ENCODE data around the gene TRDN. TPM values are rescaled to one million over a fixed set of nuclear protein-coding genes. Genes with fewer than 3 reads are reported as not detected.

The TRDN gene
- total and polyA plus RNA-seq, 4 donors: 0.04 to 0.11 (median 0.05) TPM; not detected in 1

DNA sequence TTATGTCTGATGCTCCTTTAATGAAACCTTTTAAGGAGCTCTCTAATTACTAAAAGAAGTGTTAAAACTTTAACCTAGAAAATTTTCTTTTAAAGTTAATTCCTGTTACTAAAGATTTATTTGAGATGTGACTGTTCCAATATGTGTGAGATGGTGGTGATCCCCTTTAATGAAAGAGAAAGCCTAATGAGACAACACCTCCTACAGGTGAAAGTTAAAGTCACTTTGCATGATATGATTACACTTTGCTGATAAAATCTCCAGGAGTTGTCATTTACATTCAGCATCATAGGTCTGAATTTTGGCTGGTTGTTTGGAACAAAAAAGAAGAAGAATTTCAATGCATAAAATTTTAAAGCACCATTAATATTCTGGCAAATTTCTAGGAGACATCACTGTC, 307.4 kb downstream of the TRDN start:
- Histone ChIP-seq H3K27ac (ENCODE audit: low read depth in 1 of 2, low read length in 1 of 2) (no peak overlapping the region), H3K4me3 (no peak overlapping the region), H3K9me3 (ENCODE audit: control insufficient read depth in 4 of 4, insufficient read depth in 3 of 4, low read length in 3 of 4) (no peaks in the 10 kb centered on the region), H3K27me3 (ENCODE audit: control insufficient read depth in 3 of 3, insufficient read depth in 3 of 3, low read length in 2 of 3) (no peaks in the 10 kb centered on the region), H3K4me1 (ENCODE audit: control insufficient read depth in 5 of 5, insufficient read depth in 5 of 5, low read length in 5 of 5) (no peaks in the 10 kb centered on the region), H3K9ac (ENCODE audit: insufficient read depth in 1 of 2, low read length in 2 of 2) (no peak overlapping the region), H3K36me3 (ENCODE audit: control insufficient read depth in 4 of 4, insufficient read depth in 4 of 4, low read length in 4 of 4) (no peaks in the 10 kb centered on the region)
- ATAC-seq (ENCODE audit: insufficient read depth, low FRiP score): no peak
- no peak for DNase-seq
- TF ChIP-seq, protein P1, sequence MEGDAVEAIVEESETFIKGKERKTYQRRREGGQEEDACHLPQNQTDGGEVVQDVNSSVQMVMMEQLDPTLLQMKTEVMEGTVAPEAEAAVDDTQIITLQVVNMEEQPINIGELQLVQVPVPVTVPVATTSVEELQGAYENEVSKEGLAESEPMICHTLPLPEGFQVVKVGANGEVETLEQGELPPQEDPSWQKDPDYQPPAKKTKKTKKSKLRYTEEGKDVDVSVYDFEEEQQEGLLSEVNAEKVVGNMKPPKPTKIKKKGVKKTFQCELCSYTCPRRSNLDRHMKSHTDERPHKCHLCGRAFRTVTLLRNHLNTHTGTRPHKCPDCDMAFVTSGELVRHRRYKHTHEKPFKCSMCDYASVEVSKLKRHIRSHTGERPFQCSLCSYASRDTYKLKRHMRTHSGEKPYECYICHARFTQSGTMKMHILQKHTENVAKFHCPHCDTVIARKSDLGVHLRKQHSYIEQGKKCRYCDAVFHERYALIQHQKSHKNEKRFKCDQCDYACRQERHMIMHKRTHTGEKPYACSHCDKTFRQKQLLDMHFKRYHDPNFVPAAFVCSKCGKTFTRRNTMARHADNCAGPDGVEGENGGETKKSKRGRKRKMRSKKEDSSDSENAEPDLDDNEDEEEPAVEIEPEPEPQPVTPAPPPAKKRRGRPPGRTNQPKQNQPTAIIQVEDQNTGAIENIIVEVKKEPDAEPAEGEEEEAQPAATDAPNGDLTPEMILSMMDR (IDR thresholded peaks at IDR 0.05; ENCODE audit: control extremely low read depth, extremely low read depth): no peak

DNA sequence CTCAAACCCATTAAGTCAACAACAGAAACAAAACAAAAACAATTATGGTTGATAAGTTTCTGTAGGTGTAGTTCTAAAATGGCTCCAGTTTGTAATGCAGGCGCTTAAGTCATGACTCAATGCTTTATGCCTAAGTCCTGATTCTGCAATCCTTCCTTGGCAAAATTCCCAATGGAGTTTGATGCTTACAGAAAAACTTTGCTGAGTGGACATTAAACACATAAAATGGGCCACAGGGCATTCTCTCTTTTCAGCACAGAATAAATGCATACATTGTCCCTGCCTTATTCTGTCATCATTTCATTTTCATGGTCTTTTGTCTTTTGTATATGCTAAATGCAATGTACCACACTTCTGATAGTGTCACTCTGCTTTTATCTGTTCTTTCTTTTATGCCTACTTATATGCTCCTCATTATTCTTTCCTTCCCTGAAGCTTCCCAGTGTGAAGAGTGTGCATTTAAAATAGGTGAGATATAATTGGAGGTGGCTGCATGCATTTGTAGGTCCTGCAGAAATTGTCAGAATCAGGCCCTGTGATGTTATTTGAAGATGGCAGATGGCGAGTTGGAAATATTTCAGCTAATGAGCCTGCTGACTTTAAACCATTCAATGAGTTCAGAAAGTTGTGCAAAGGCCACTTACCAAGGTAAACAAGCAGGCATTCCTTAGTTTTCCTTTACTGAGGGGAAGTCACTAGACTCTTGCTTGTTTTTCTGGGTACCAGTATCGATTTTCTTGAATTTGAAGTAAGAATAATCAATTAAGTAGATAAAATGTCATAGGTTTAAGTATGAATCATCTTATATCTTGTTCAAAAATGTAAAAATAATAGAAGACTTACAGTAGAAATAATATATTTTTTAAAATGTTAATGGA, 313.1 kb downstream of the TRDN start:
- H3K9me3 ChIP-seq (ENCODE audit: control insufficient read depth in 4 of 4, insufficient read depth in 3 of 4, low read length in 3 of 4): no peaks in the 10 kb centered on the region
- TF ChIP-seq, protein P1 (IDR thresholded peaks at IDR 0.05; ENCODE audit: control extremely low read depth, extremely low read depth): no peak
- H3K4me1 ChIP-seq (ENCODE audit: control insufficient read depth in 5 of 5, insufficient read depth in 5 of 5, low read length in 5 of 5): no peaks in the 10 kb centered on the region
- peak in 2 of 3 donors; percentile 64 to 81 for DNase-seq
- no peaks in the 10 kb centered on the region for H3K36me3 ChIP-seq (ENCODE audit: control insufficient read depth in 4 of 4, insufficient read depth in 4 of 4, low read length in 4 of 4)
- WGBS, 2 donors: 70 to 85% methylated on average over 3 of the region's 3 CpGs
- no peak overlapping the region for H3K4me3 ChIP-seq
- no peak for ATAC-seq (ENCODE audit: insufficient read depth, low FRiP score)
- H3K9ac ChIP-seq (ENCODE audit: insufficient read depth in 1 of 2, low read length in 2 of 2): no peak overlapping the region
- no peaks in the 10 kb centered on the region for H3K27me3 ChIP-seq (ENCODE audit: control insufficient read depth in 3 of 3, insufficient read depth in 3 of 3, low read length in 2 of 3)
- H3K27ac ChIP-seq (ENCODE audit: low read depth in 1 of 2, low read length in 1 of 2): no peak overlapping the region

DNA sequence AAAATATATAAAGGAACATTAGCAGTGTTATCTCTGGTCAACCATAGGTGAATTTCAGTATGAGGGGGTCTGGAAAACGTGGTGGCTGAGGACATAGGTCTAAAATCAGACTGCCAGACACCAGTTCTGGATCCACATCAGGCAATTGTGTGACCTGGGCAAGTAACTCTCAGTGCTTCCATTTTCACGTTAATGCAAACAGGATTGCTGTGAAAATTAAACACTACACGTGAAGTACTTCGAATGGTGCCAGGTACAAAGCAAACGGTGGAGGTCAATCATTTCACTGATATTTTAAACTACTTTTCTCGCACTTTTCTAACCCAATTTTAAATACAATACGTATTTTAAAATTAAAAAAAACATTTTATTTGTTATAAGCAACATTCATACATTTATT, 315.7 kb downstream of the TRDN start:
- Histone ChIP-seq H3K9ac (ENCODE audit: insufficient read depth in 1 of 2, low read length in 2 of 2) (no peak overlapping the region), H3K4me3 (no peak overlapping the region), H3K27me3 (ENCODE audit: control insufficient read depth in 3 of 3, insufficient read depth in 3 of 3, low read length in 2 of 3) (no peaks in the 10 kb centered on the region), H3K9me3 (ENCODE audit: control insufficient read depth in 4 of 4, insufficient read depth in 3 of 4, low read length in 3 of 4) (no peaks in the 10 kb centered on the region), H3K36me3 (ENCODE audit: control insufficient read depth in 4 of 4, insufficient read depth in 4 of 4, low read length in 4 of 4) (no peaks in the 10 kb centered on the region), H3K27ac (ENCODE audit: low read depth in 1 of 2, low read length in 1 of 2) (no peak overlapping the region), H3K4me1 (ENCODE audit: control insufficient read depth in 5 of 5, insufficient read depth in 5 of 5, low read length in 5 of 5) (no peaks in the 10 kb centered on the region)
- TF ChIP-seq, protein P1 (IDR thresholded peaks at IDR 0.05; ENCODE audit: control extremely low read depth, extremely low read depth): no peak
- DNase-seq (peak in 2 of 3 donors; percentile 3 to 43), ATAC-seq (ENCODE audit: insufficient read depth, low FRiP score) (no peak)
- 60 to 79% methylated on average over 7 of the region's 7 CpGs for WGBS, 2 donors

All from lung (tissue), 12 donors.